HepG2 (cell line): ENCODE measurements around the gene SECISBP2L. TPM values are rescaled to one million over a fixed set of nuclear protein-coding genes. Genes with fewer than 3 reads are reported as not detected.

Source experiments
- ATF4 ChIP-seq, 2 experiments: fragments of 450-650 bp in 1 of 2; sonication (generic) in 1 of 2; formaldehyde crosslinking; IDR thresholded peaks; 2 replicates each; pipeline versions ENCODE4 v1.5.0 to v1.8.0; 2020 to 2022; ENCODE audit warnings: mild to moderate bottlenecking in 1 of 2, missing genetic modification reagents in 1 of 2
- E2F5 ChIP-seq: sonication (generic); formaldehyde crosslinking; conservative IDR thresholded peaks from 2 replicates; pipeline ENCODE4 v1.4.0; 2020; ENCODE audit warnings: missing genetic modification reagents
- FOSL1 ChIP-seq: sonication (generic); formaldehyde crosslinking; IDR thresholded peaks from 2 replicates; pipeline ENCODE4 v1.9.0; 2021; ENCODE audit warnings: missing genetic modification reagents, borderline replicate concordance
- GZF1 ChIP-seq: sonication (generic); formaldehyde crosslinking; IDR thresholded peaks from 2 replicates; pipeline ENCODE4 v1.5.1; 2020; ENCODE audit warnings: mild to moderate bottlenecking, missing genetic modification reagents
- MYNN ChIP-seq: sonication (generic); formaldehyde crosslinking; IDR thresholded peaks from 2 replicates; pipeline ENCODE4 v1.4.0; 2020; ENCODE audit warnings: mild to moderate bottlenecking, low read depth, missing genetic modification reagents
- PHB2 ChIP-seq: fragments of 450-650 bp; IDR thresholded peaks from 2 replicates; pipeline ENCODE4 v1.6.1; 2018; ENCODE audit not compliant: partially characterized antibody
- SMC3 ChIP-seq: IDR thresholded peaks from 2 replicates; pipeline ENCODE4 v1.6.1; 2011; ENCODE audit warnings: low read length, improper control_type of control experiment
- SNAPC2 ChIP-seq: sonication (generic); formaldehyde crosslinking; IDR thresholded peaks from 2 replicates; pipeline ENCODE4 v1.8.1; 2022; ENCODE audit warnings: mild to moderate bottlenecking, missing genetic modification reagents
- TFAP4 ChIP-seq: sonication (generic); IDR thresholded peaks from 2 replicates; pipeline ENCODE4 v1.6.1; 2016; ENCODE audit warnings: low read depth, borderline replicate concordance
- TFDP2 ChIP-seq: sonication (generic); formaldehyde crosslinking; IDR thresholded peaks from 2 replicates; pipeline ENCODE4 v1.4.0; 2020; ENCODE audit warnings: missing genetic modification reagents
- ZNF101 ChIP-seq: sonication (generic); formaldehyde crosslinking; IDR thresholded peaks from 2 replicates; pipeline ENCODE4 v1.4.0; 2020; ENCODE audit warnings: mild to moderate bottlenecking, low read depth, missing genetic modification reagents, borderline replicate concordance
- ZNF180 ChIP-seq: sonication (generic); formaldehyde crosslinking; IDR thresholded peaks from 2 replicates; pipeline ENCODE4 v1.4.0; 2020; ENCODE audit warnings: low read depth, missing genetic modification reagents, borderline replicate concordance
- ZNF34 ChIP-seq: sonication (generic); formaldehyde crosslinking; IDR thresholded peaks from 2 replicates; pipeline ENCODE4 v1.4.0; 2020; ENCODE audit warnings: mild to moderate bottlenecking, missing genetic modification reagents, borderline replicate concordance
- ZNF451 ChIP-seq: sonication (generic); formaldehyde crosslinking; IDR thresholded peaks from 2 replicates; pipeline ENCODE4 v1.5.0; 2020; ENCODE audit warnings: mild to moderate bottlenecking, missing genetic modification reagents
- ZNF512 ChIP-seq: sonication (generic); formaldehyde crosslinking; IDR thresholded peaks from 2 replicates; pipeline ENCODE4 v1.4.0; 2020; ENCODE audit warnings: mild to moderate bottlenecking, missing genetic modification reagents
- ZNF672 ChIP-seq: sonication (generic); formaldehyde crosslinking; IDR thresholded peaks from 2 replicates; pipeline ENCODE4 v1.8.1; 2022; ENCODE audit warnings: missing genetic modification reagents
- ZNF687 ChIP-seq: sonication (generic); formaldehyde crosslinking; IDR thresholded peaks from 2 replicates; pipeline ENCODE4 v1.5.1; 2020; ENCODE audit warnings: mild to moderate bottlenecking, missing genetic modification reagents, moderate library complexity
- ZNF878 ChIP-seq: sonication (generic); formaldehyde crosslinking; IDR thresholded peaks from 2 replicates; pipeline ENCODE4 v1.8.1; 2023; ENCODE audit warnings: mild to moderate bottlenecking, missing genetic modification reagents, moderate library complexity
- polyA plus RNA-seq, 8 experiments: library from polyadenylated mRNA; depleted of rRNA in 3 of 8; stranded (reverse) in 7 of 8; unstranded in 1 of 8; fragments of >200 nt; fragmentation: Illumina TruSeq in 4 of 8; extraction: Trizol in 4 of 8; gene quantifications; 2 replicates each; pipeline versions ENCODE4 v1.2.1 to v1.2.3, GENCODE V29; 2011 to 2016; ENCODE audit warnings: low read depth in 4 of 8, missing spikeins in 1 of 8, mixed read lengths in 1 of 8; ENCODE audit not compliant: insufficient read depth in 1 of 8
- total RNA-seq, 5 experiments: library from RNA; depleted of rRNA; stranded (reverse); fragments of >200 nt; fragmentation: Illumina TruSeq; extraction: Trizol; gene quantifications; 2 replicates each; pipeline ENCODE4 v1.2.3, GENCODE V29; 2016; ENCODE audit warnings: low read depth in 1 of 5

SECISBP2L gene
- total and polyA plus RNA-seq, 2 of the 13 experiments (the other 11 are each of a cell fraction or from before 2014, with no cell fraction given), result 13.9 to 15.6 TPM

GRCh38 chr15:49046220-49047102 is at the start of gene SECISBP2L (continued):
- TF ChIP-seq TFDP2 (CRISPR knock-in tag), result peak; percentile 47
- peak; percentile 90; the same call in 1 of the 2 replicates for TF ChIP-seq ZNF451 (CRISPR knock-in tag)
- TF ChIP-seq ZNF672 (CRISPR knock-in tag), result no peak
- TF ChIP-seq ATF4 (CRISPR knock-in tag; IDR thresholded peaks at IDR 0.05), result peak in 1 of 2 experiments; percentile 64; a peak in 1 of 4 replicates
- TF ChIP-seq E2F5 (CRISPR knock-in tag), result no peak
- TF ChIP-seq TFAP4, result peak; percentile 100
- TF ChIP-seq ZNF687 (CRISPR knock-in tag), result peak; percentile 95
- TF ChIP-seq PHB2, result no peak
- TF ChIP-seq ZNF878 (CRISPR knock-in tag), result 0 out of 2 replicates have a peak, but pooled peaks have one; percentile 58
- peak; percentile 37; the same call in 1 of the 2 replicates for TF ChIP-seq SMC3
- TF ChIP-seq ZNF34 (CRISPR knock-in tag), result peak; percentile 71; the same call in 1 of the 2 replicates
- 0 out of 2 replicates have a peak, but pooled peaks have one; percentile 25 for TF ChIP-seq FOSL1 (CRISPR knock-in tag)
- TF ChIP-seq SNAPC2, result peak; percentile 42; the same call in 1 of the 2 replicates
- peak; percentile 55; the same call in 1 of the 2 replicates for TF ChIP-seq MYNN (CRISPR knock-in tag)
- peak; percentile 41; the same call in 1 of the 2 replicates for TF ChIP-seq ZNF512
- peak; percentile 65 for TF ChIP-seq GZF1 (CRISPR knock-in tag)
- 0 out of 2 replicates have a peak, but pooled peaks have one; percentile 92 for TF ChIP-seq ZNF101 (CRISPR knock-in tag)
- no peak for TF ChIP-seq ZNF180
